Smooth muscle cell (in vitro differentiated cells): Measurements from ENCODE around the gene OR2T4. TPM values are rescaled to one million over a fixed set of nuclear protein-coding genes. Genes with fewer than 3 reads are reported as not detected.

Experiments used
- DNase-seq: peaks from one replicate; lab custom pipeline; 2025; ENCODE audit not compliant: unreplicated experiment; lab: John Stamatoyannopoulos, UW
- H2AFZ ChIP-seq: fragments of 200-600 bp; sonication (generic); 2 replicates; pipeline ENCODE4 v1.6.0; 2016; ENCODE audit warnings: antibody characterized with exemption, low read depth, mild to moderate bottlenecking
- H3F3A ChIP-seq: fragments of 200-600 bp; sonication (generic); 2 replicates; pipeline ENCODE4 v1.6.0; 2017; ENCODE audit warnings: antibody characterized with exemption, low read depth
- H3K27ac ChIP-seq: fragments of 200-600 bp; sonication (generic); 2 replicates; pipeline ENCODE4 v1.5.1; 2016; ENCODE audit warnings: low read depth, mild to moderate bottlenecking
- H3K27me3 ChIP-seq: fragments of 200-600 bp; sonication (generic); 2 replicates; pipeline ENCODE4 v1.6.1; 2016; ENCODE audit warnings: low read depth, mild to moderate bottlenecking
- H3K36me3 ChIP-seq: fragments of 200-600 bp; sonication (generic); 2 replicates; pipeline ENCODE4 v1.5.1; 2016; ENCODE audit warnings: low read depth
- H3K4me1 ChIP-seq: fragments of 200-600 bp; sonication (generic); 2 replicates; pipeline ENCODE4 v1.5.1; 2016; ENCODE audit warnings: low read depth
- H3K4me2 ChIP-seq: fragments of 200-600 bp; sonication (generic); 2 replicates; pipeline ENCODE4 v1.6.0; 2016; ENCODE audit warnings: mild to moderate bottlenecking
- H3K4me3 ChIP-seq: fragments of 200-600 bp; sonication (generic); 2 replicates; pipeline ENCODE4 v1.5.1; 2016; ENCODE audit warnings: mild to moderate bottlenecking
- H3K79me2 ChIP-seq: fragments of 200-600 bp; sonication (generic); 2 replicates; pipeline ENCODE4 v1.6.0; 2016; ENCODE audit warnings: low read depth, mild to moderate bottlenecking
- H3K9ac ChIP-seq: fragments of 200-600 bp; sonication (generic); 2 replicates; pipeline ENCODE4 v1.6.0; 2016; ENCODE audit warnings: low read depth
- H3K9me3 ChIP-seq: fragments of 200-600 bp; sonication (generic); replicated peaks from 2 replicates; pipeline ENCODE4 v1.5.1; 2016; ENCODE audit warnings: low read depth
- H4K20me1 ChIP-seq: fragments of 200-600 bp; sonication (generic); 2 replicates; pipeline ENCODE4 v1.6.0; 2016; ENCODE audit warnings: low read depth
- WGBS: methylation state at CpG from one replicate; pipeline ENCODE4 v1.1.7; 2016; ENCODE audit warnings: low lambda C conversion rate; 5-methylcytosine and 5-hydroxymethylcytosine counted together
- polyA plus RNA-seq: library from polyadenylated mRNA; unstranded; fragments of >200 nt; fragmentation: Nextera tagmentation; extraction: Ambion mirVana; gene quantifications from 2 replicates; pipeline ENCODE4 v1.2.1, GENCODE V29; 2016
- total RNA-seq: library from RNA; depleted of rRNA; stranded (reverse); fragments of >200 nt; gene quantifications from 2 replicates; pipeline ENCODE4 v1.2.3, GENCODE V29; 2014
- TF ChIP-seq, protein P1 (sequence below): fragments of 200-600 bp; sonication (generic); IDR thresholded peaks from 2 replicates; pipeline ENCODE4 v1.5.1; 2017; ENCODE audit warnings: borderline replicate concordance, mild to moderate bottlenecking, antibody characterized with exemption; ENCODE audit not compliant: insufficient read depth, poor library complexity, severe bottlenecking

Gene OR2T4
- total and polyA plus RNA-seq, 2 experiments from 2014 or later = not detected

DNA sequence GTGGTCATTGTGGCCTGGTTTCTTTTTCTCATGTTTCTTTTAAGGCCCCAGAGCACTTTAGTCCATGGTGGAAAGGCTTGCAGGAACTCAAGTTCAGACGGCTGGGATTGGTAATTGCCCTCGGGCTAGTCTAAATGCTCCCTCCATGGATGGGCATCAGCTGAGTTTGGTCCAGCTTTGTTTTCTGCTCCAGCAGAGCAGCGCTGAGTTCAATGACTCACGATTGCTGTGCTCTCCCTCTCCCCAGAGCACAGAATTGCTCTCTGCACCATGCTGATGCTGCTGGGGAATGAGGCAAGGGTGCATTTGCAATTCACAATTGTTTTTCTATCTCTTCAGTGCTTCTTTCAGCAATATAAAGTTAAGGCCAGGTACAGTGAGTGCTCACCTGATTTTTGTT lies 12.3 kb downstream of the OR2T4 start:
- no peak for DNase-seq
- H3K4me3 ChIP-seq = no peak overlapping the region
- H3K36me3 ChIP-seq = no peaks in the 10 kb centered on the region
- no peaks in the 10 kb centered on the region for H3K27me3 ChIP-seq
- H4K20me1 ChIP-seq = no peaks in the 10 kb centered on the region
- H3K79me2 ChIP-seq = no peaks in the 10 kb centered on the region
- no peak overlapping the region for H3K9ac ChIP-seq
- TF ChIP-seq, protein P1, sequence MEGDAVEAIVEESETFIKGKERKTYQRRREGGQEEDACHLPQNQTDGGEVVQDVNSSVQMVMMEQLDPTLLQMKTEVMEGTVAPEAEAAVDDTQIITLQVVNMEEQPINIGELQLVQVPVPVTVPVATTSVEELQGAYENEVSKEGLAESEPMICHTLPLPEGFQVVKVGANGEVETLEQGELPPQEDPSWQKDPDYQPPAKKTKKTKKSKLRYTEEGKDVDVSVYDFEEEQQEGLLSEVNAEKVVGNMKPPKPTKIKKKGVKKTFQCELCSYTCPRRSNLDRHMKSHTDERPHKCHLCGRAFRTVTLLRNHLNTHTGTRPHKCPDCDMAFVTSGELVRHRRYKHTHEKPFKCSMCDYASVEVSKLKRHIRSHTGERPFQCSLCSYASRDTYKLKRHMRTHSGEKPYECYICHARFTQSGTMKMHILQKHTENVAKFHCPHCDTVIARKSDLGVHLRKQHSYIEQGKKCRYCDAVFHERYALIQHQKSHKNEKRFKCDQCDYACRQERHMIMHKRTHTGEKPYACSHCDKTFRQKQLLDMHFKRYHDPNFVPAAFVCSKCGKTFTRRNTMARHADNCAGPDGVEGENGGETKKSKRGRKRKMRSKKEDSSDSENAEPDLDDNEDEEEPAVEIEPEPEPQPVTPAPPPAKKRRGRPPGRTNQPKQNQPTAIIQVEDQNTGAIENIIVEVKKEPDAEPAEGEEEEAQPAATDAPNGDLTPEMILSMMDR = no peak
- H3F3A ChIP-seq = no peaks in the 10 kb centered on the region
- 71% methylated on average over 4 of the region's 4 CpGs for WGBS
- no peaks in the 10 kb centered on the region for H3K4me1 ChIP-seq
- H3K4me2 ChIP-seq = no peak overlapping the region
- H2AFZ ChIP-seq = no peak overlapping the region
- H3K9me3 ChIP-seq = no peaks in the 10 kb centered on the region
- H3K27ac ChIP-seq = no peak overlapping the region

DNA sequence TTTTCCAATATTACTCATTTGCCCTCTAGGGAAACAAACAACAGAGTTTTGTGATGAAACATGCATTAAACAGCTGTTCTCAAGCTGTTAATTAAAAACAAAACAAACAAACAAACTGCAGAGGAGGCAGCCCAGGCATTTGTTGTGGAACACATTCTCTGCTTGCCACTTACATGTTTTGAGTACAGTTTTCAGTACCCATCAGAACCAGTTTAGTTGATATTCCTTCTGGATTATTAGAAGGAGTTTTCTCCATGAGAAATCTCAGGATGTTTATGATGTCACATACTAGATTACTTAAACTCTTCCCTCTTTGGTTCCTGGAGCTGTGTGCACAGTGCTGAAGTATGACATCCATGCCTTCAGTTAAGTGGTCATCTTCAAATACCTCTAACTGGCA lies 14.0 kb downstream of the OR2T4 start, which contains the start of gene OR2T6:
TSS of gene OR2T6 (plus strand) at position 301 of the 400 bp plus-strand sequence. CDS start 11,863 bp downstream, outside the sequence.
- Histone ChIP-seq H3F3A (no peaks in the 10 kb centered on the region), H3K4me1 (no peaks in the 10 kb centered on the region), H3K79me2 (no peaks in the 10 kb centered on the region), H3K9ac (no peak within 1 kb of the TSS), H3K4me3 (no peak within 1 kb of the TSS), H4K20me1 (no peaks in the 10 kb centered on the region), H3K4me2 (no peak within 1 kb of the TSS), H3K9me3 (no peaks in the 10 kb centered on the region), H2AFZ (no peak within 1 kb of the TSS), H3K27ac (no peak within 1 kb of the TSS), H3K36me3 (no peaks in the 10 kb centered on the region), H3K27me3 (no peaks in the 10 kb centered on the region)
- TF ChIP-seq, protein P1 = no peak
- DNase-seq = no peak

DNA sequence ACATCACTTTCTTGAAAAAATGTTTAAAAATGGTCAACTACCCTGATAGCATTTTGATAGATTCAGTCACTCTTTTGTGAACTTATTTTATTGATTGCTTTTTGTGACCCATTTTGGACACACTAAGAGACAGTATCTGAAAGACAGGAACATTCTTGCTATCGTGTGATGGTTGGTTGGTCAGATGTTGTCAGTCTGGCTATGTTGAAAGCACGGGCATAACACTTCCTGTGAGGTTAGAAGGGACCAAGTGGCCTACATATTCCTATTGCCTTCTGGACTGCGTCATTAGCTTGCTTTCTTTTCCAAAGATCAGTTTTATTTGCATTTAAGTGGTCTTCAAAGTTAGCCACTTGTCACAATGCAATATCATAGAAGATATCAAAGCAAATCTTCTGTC lies 15.5 kb downstream of the OR2T4 start:
- Histone ChIP-seq H3K9ac (no peak overlapping the region), H3K27me3 (no peaks in the 10 kb centered on the region), H3K4me2 (no peak overlapping the region), H2AFZ (no peak overlapping the region), H3K4me3 (no peak overlapping the region), H3F3A (no peaks in the 10 kb centered on the region), H3K27ac (no peak overlapping the region), H3K9me3 (peaks cover 4% of the 10 kb centered on the region), H3K4me1 (no peaks in the 10 kb centered on the region), H3K79me2 (no peaks in the 10 kb centered on the region), H4K20me1 (no peaks in the 10 kb centered on the region), H3K36me3 (no peaks in the 10 kb centered on the region)
- TF ChIP-seq, protein P1 = no peak
- WGBS = 42% methylated on average over 3 of the region's 3 CpGs
- no peak for DNase-seq

DNA sequence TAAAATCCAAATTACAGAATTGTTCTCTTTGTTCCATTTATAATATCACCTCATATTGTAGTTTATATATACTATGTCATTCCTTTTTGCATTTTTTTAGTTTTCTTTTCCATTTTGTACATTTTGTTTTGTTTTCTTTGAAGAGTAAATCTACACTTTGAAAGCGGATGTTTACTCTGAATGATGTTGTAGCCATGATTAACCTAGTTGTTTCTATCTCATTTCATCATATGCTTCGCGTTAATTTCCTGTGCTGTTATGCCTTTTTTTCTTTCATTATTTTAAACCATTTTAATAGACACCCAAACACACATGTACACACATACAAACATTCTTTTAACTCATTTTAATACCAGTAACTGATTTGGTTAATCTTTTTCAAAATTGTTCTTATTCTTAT lies 19.4 kb downstream of the OR2T4 start:
- TF ChIP-seq, protein P1 = no peak
- Histone ChIP-seq H3K27ac (no peak overlapping the region), H2AFZ (no peak overlapping the region), H3K9ac (no peak overlapping the region), H3F3A (no peaks in the 10 kb centered on the region), H3K9me3 (peaks cover 4% of the 10 kb centered on the region), H3K4me2 (no peak overlapping the region), H4K20me1 (no peaks in the 10 kb centered on the region), H3K4me1 (no peaks in the 10 kb centered on the region), H3K4me3 (no peak overlapping the region), H3K79me2 (no peaks in the 10 kb centered on the region), H3K27me3 (no peaks in the 10 kb centered on the region), H3K36me3 (no peaks in the 10 kb centered on the region)
- no peak for DNase-seq
- 52% methylated on average over 3 of the region's 3 CpGs for WGBS
